ENCODE data around the gene CPNE2. TPM values are rescaled to one million over a fixed set of nuclear protein-coding genes. Genes with fewer than 3 reads are reported as not detected.

CPNE2 gene
- total RNA-seq, 3 donors from 2014 or later (not counting 1 experiment from before 2014, with no cell fraction given), result 2.0 to 2.6 (median 2.4) TPM

DNA sequence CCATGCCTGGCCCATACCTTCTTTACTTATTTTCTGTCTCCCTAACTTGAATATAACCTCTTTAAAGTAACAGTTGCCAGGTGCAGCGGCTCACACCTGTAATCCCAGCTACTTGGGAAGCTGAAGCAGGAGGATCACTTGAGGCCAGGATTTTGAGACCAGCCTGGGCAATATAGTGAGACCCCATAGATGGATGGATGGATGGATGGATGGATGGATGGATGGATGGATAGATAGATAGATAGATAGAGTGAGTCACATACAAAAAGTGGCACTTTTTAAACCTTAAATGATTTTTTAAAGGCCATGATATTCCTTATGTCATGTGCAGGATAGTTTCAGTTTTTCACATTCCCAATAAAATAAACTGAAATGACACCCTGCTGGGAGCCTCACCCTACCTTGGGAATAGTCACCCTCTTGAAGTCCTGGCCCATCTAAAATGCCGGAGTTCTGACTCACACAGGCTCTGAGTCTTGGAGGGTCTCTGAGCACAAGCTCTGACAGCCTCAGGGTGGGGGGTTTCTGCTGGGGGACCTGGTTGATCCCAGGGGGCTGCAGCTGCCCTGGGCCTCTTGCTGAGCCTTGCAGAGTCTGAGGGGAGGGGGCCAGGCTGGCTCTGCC lies 26.2 kb downstream of the CPNE2 start:
- H3K36me3 Mint-ChIP-seq, result no peaks in the 10 kb centered on the region
- DNase-seq, result no peak
- H3K27me3 ChIP-seq (ENCODE audit: control insufficient read depth, insufficient read depth, low read length), result no peaks in the 10 kb centered on the region
- H3K4me3 Mint-ChIP-seq, result no peak overlapping the region
- TF ChIP-seq, protein P1, sequence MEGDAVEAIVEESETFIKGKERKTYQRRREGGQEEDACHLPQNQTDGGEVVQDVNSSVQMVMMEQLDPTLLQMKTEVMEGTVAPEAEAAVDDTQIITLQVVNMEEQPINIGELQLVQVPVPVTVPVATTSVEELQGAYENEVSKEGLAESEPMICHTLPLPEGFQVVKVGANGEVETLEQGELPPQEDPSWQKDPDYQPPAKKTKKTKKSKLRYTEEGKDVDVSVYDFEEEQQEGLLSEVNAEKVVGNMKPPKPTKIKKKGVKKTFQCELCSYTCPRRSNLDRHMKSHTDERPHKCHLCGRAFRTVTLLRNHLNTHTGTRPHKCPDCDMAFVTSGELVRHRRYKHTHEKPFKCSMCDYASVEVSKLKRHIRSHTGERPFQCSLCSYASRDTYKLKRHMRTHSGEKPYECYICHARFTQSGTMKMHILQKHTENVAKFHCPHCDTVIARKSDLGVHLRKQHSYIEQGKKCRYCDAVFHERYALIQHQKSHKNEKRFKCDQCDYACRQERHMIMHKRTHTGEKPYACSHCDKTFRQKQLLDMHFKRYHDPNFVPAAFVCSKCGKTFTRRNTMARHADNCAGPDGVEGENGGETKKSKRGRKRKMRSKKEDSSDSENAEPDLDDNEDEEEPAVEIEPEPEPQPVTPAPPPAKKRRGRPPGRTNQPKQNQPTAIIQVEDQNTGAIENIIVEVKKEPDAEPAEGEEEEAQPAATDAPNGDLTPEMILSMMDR (IDR thresholded peaks at IDR 0.05), result no peak
- H3K9me3 Mint-ChIP-seq, result no peaks in the 10 kb centered on the region
- H3K27ac ChIP-seq (ENCODE audit: low read length), result no peak overlapping the region
- peaks cover 4% of the 10 kb centered on the region for H3K4me1 ChIP-seq (ENCODE audit: control insufficient read depth, insufficient read depth, low read length)
- no peak overlapping the region for H3K4me3 ChIP-seq (ENCODE audit: low read length)
- H3K27me3 Mint-ChIP-seq (ENCODE audit: low read depth in 2 of 2), result no peaks in the 10 kb centered on the region
- 94% methylated on average over 2 of the region's 2 CpGs for WGBS (ENCODE audit: insufficient coverage)
- H3K27ac Mint-ChIP-seq, result no peak overlapping the region
- H3K36me3 ChIP-seq (ENCODE audit: control insufficient read depth, insufficient read depth, low read length), result no peaks in the 10 kb centered on the region
- H3K9me3 ChIP-seq (ENCODE audit: control insufficient read depth, insufficient read depth, low read length), result no peaks in the 10 kb centered on the region
- intact Hi-C loops (cut with micrococcal nuclease), result no loop called here
- H3K4me1 Mint-ChIP-seq, result peaks cover under 1% of the 10 kb centered on the region in 2 donors
- no peak for ATAC-seq

DNA sequence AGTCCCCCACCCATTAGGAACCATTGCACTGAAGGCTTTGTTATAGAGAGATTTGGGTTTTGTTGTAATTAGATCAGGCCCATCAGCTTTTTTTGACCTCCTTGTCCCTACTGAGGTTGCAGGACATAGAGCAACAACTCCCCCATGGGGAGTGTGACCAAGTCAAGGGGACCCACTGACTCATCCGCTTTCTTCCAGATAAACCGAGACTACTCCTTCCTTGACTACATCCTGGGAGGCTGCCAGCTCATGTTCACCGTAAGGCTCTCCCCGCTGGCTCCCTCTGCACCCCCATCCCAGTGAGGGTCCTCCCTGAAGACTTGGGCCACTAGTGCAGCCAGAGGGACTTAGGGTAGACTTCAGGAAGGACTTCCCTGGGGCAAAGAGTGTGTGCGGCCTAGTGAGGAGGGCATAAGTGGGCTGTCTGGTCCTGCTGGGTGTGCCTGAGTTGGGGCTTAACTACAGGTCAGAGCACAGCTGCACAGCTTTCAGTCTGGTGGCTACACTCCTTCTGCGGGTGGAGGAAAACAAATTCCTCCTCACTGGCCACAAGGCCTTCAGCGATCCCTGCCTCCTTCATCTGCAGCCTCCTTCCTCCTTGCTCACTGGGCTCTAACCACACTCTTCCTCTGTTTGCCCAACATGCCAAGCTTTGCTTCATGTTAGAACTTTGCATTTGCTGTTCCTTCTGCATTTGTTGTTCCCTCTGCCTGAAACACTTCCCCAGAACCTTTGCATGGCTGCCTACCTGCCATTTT lies 31.0 kb downstream of the CPNE2 start:
- Histone ChIP-seq H3K27ac (ENCODE audit: low read length) (no peak overlapping the region), H3K36me3 (ENCODE audit: control insufficient read depth, insufficient read depth, low read length) (no peaks in the 10 kb centered on the region), H3K27me3 (ENCODE audit: control insufficient read depth, insufficient read depth, low read length) (no peaks in the 10 kb centered on the region), H3K9me3 (ENCODE audit: control insufficient read depth, insufficient read depth, low read length) (no peaks in the 10 kb centered on the region), H3K4me3 (ENCODE audit: low read length) (no peak overlapping the region), H3K4me1 (ENCODE audit: control insufficient read depth, insufficient read depth, low read length) (peaks cover 41% of the 10 kb centered on the region)
- 93% methylated on average over 7 of the region's 7 CpGs for WGBS (ENCODE audit: insufficient coverage)
- Mint-ChIP-seq H3K4me1 (peaks cover 16 to 27% of the 10 kb centered on the region in 2 donors), H3K27ac (peak overlapping the region in 1 of 2 donors; percentile 36), H3K4me3 (no peak overlapping the region), H3K27me3 (ENCODE audit: low read depth in 2 of 2) (no peaks in the 10 kb centered on the region), H3K36me3 (no peaks in the 10 kb centered on the region), H3K9me3 (no peaks in the 10 kb centered on the region)
- no peak for ATAC-seq
- DNase-seq, result no peak
- intact Hi-C loops (cut with micrococcal nuclease), result no loop called here
- TF ChIP-seq, protein P1 (IDR thresholded peaks at IDR 0.05), result no peak

DNA sequence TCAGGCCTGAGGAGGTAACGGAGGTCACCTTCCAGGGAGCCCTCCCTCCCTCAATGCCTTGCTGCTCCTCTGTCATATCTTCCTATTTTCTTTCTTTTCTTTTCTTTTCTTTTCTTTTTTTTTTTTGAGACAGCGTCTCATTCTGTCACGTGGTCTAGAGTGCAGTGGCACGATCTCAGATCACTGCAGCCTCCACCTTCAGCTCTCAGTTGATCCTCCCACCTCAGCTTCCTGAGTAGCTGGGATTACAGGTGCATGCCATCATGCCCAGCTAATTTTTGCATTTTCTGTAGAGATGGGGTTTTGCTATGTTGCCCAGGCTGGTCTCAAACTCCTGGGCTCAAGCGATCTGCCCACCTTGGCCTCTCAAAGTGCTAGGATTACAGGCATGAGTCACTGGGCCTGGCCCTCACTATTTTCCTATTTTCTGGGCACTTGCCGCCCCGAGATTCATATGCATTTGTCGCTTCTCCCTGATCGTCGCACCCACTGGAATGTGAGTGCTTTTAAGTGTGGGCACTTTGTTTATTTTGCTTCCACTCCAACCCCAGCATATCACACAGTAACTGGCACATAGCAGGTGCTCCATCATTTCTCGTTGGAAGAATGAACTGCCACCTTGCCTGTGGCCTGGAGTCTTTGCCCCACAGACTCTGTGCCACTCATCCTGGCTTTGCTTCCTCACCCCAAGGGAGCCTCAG lies 31.7 kb downstream of the CPNE2 start:
- Mint-ChIP-seq H3K4me1 (peaks cover 23 to 27% of the 10 kb centered on the region in 2 donors), H3K9me3 (no peaks in the 10 kb centered on the region), H3K27me3 (ENCODE audit: low read depth in 2 of 2) (no peaks in the 10 kb centered on the region), H3K27ac (peak overlapping the region; percentile 36 to 44), H3K4me3 (no peak overlapping the region), H3K36me3 (no peaks in the 10 kb centered on the region)
- DNase-seq (peak in 1 of 2 donors; percentile 47), ATAC-seq (no peak)
- Histone ChIP-seq H3K27ac (ENCODE audit: low read length) (no peak overlapping the region), H3K4me1 (ENCODE audit: control insufficient read depth, insufficient read depth, low read length) (peaks cover 47% of the 10 kb centered on the region), H3K9me3 (ENCODE audit: control insufficient read depth, insufficient read depth, low read length) (no peaks in the 10 kb centered on the region), H3K36me3 (ENCODE audit: control insufficient read depth, insufficient read depth, low read length) (no peaks in the 10 kb centered on the region), H3K27me3 (ENCODE audit: control insufficient read depth, insufficient read depth, low read length) (no peaks in the 10 kb centered on the region), H3K4me3 (ENCODE audit: low read length) (no peak overlapping the region)
- 72% methylated on average over 10 of the region's 11 CpGs for WGBS (ENCODE audit: insufficient coverage)
- TF ChIP-seq, protein P1 (IDR thresholded peaks at IDR 0.05), result no peak
- intact Hi-C loops (cut with micrococcal nuclease), result no loop called here
